Measurements from ENCODE around the gene PRR20A.

DNA sequence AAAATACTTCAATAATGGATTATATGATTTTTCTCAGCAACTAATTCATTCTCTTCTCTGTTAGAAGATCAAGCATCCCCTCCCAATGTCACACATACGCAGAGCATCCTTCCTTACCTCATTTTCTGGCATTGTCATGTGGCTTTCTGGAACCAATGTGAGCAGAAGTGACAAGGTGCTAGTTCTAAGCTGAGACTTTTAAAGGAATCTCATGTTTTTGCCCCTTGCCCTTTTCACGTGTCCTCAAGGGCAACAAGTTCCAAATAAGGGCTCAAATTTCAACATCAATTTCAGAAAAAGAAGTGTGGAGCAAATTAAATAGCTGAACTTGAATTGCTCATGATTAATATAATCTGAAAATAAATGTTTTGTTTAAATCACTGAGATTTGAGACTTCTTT, 4.6 kb upstream of the PRR20A start:
- no peak for TF ChIP-seq CTCF (conservative IDR thresholded peaks at IDR 0.05; ENCODE audit: low read depth, low read length)
- no peak for TF ChIP-seq POLR2A (IDR thresholded peaks at IDR 0.05; ENCODE audit: low read depth, low read length)
- TF ChIP-seq RFX5 (IDR thresholded peaks at IDR 0.05; ENCODE audit: low read depth, low read length), result no peak
- no peak for TF ChIP-seq SMC3 (IDR thresholded peaks at IDR 0.05; ENCODE audit: low read depth, low read length)
- TF ChIP-seq, protein P1, sequence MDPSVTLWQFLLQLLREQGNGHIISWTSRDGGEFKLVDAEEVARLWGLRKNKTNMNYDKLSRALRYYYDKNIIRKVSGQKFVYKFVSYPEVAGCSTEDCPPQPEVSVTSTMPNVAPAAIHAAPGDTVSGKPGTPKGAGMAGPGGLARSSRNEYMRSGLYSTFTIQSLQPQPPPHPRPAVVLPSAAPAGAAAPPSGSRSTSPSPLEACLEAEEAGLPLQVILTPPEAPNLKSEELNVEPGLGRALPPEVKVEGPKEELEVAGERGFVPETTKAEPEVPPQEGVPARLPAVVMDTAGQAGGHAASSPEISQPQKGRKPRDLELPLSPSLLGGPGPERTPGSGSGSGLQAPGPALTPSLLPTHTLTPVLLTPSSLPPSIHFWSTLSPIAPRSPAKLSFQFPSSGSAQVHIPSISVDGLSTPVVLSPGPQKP (IDR thresholded peaks at IDR 0.05; ENCODE audit: borderline replicate concordance, low read depth, low read length), result no peak
- TF ChIP-seq RAD21 (IDR thresholded peaks at IDR 0.05; ENCODE audit: low read length), result no peak
- TF ChIP-seq, protein P2, sequence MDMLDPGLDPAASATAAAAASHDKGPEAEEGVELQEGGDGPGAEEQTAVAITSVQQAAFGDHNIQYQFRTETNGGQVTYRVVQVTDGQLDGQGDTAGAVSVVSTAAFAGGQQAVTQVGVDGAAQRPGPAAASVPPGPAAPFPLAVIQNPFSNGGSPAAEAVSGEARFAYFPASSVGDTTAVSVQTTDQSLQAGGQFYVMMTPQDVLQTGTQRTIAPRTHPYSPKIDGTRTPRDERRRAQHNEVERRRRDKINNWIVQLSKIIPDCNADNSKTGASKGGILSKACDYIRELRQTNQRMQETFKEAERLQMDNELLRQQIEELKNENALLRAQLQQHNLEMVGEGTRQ (IDR thresholded peaks at IDR 0.05; ENCODE audit: low read depth, low read length), result no peak
- no peak for TF ChIP-seq CEBPB (IDR thresholded peaks at IDR 0.05; ENCODE audit: low read depth, low read length)
- no peak for TF ChIP-seq FOS (IDR thresholded peaks at IDR 0.05; ENCODE audit: low read depth, low read length)

All from IMR-90 (cell line).